Testis (tissue), 2 donors: ENCODE measurements around the gene PDC.

Experiments
- POLR2A ChIP-seq: fragments of 450-650 bp; IDR thresholded peaks from one replicate; pipeline ENCODE4 v1.6.1; 2017; ENCODE audit warnings: antibody characterized with exemption, mild to moderate bottlenecking, moderate library complexity
- TF ChIP-seq, protein P1 (sequence below), 3 experiments: fragments of 450-650 bp in 2 of 3; fragments of 200-600 bp in 1 of 3; sonication (generic) in 1 of 3; IDR thresholded peaks; one replicate each; pipeline ENCODE4 v1.5.1; 2016 to 2019; ENCODE audit warnings: antibody characterized with exemption in 3 of 3, mild to moderate bottlenecking in 2 of 3, moderate library complexity in 1 of 3

DNA sequence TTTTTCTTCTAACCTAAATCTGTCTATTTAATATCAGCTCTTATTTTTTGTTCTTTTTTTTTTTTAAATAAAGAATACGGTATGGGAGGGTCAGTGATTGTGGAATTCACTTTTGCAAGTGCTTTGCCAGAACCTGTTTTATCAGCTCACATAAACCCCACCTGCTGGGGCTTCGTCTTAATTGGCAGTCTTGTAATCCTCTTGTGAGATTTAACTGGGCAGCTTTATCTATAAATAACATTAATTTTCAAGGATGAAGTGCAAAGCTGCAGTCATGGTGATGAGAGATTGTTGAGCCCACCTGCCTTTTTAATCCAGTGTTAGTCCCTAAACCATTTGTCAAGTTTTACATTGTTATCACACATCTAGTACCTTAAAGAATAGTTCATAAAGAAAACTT, 18.2 kb upstream of the PDC start:
- no peak for TF ChIP-seq POLR2A
- TF ChIP-seq, protein P1, sequence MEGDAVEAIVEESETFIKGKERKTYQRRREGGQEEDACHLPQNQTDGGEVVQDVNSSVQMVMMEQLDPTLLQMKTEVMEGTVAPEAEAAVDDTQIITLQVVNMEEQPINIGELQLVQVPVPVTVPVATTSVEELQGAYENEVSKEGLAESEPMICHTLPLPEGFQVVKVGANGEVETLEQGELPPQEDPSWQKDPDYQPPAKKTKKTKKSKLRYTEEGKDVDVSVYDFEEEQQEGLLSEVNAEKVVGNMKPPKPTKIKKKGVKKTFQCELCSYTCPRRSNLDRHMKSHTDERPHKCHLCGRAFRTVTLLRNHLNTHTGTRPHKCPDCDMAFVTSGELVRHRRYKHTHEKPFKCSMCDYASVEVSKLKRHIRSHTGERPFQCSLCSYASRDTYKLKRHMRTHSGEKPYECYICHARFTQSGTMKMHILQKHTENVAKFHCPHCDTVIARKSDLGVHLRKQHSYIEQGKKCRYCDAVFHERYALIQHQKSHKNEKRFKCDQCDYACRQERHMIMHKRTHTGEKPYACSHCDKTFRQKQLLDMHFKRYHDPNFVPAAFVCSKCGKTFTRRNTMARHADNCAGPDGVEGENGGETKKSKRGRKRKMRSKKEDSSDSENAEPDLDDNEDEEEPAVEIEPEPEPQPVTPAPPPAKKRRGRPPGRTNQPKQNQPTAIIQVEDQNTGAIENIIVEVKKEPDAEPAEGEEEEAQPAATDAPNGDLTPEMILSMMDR (IDR thresholded peaks at IDR 0.05), result no peak
